GM18511 (cell line): Measurements from ENCODE around the gene MYO1A.
"Not testable (repeated sequence)": the region's sequence is repeated elsewhere in the genome, so short reads cannot be mapped to it uniquely, and the experiment has no call there.

Source experiments
- ATAC-seq: cut with Tn5 transposase; IDR thresholded peaks from one replicate; pipeline ENCODE4 v1.9.1; 2021; ENCODE audit warnings: mild to moderate bottlenecking, moderate library complexity; ENCODE audit not compliant: unreplicated experiment

MYO1A gene

GRCh38 chr12:57019983-57020719, 29.8 kb downstream of the MYO1A start:
- ATAC-seq: no peak

- ATAC-seq: no peak
Measured at GRCh38 chr12:57018906-57019305, 31.0 kb downstream of the MYO1A start.

DNA sequence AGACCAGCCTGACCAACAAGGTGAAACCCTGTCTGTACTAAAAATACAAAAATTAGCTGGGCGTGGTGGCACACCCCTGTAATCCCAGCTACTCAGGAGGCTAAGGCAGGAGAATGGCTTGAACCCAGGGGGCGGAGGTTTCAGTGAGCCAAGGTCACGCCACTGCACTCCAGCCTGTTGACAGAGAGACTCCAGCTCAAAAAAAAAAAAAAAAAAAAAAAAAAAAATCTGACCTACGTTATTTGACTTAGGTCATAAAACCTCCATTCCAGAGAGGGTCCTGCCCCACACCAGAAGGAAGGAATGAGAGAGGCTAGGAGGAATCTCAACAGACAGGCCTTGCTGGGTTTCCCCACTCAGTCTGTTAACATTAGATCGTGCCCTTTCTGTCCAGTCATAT, 31.6 kb downstream of the MYO1A start:
- ATAC-seq: not testable (repeated sequence)

- no peak for ATAC-seq
Measured at GRCh38 chr12:57016348-57016747, 33.6 kb downstream of the MYO1A start, which contains the start of gene TAC3. Gene TAC3 (minus strand): TSS chr12:57016529. CDS start chr12:57015797, 732 bp downstream.

GRCh38 chr12:57012600-57013465, 37.1 kb downstream of the MYO1A start:
- peak; percentile 85 for ATAC-seq

DNA sequence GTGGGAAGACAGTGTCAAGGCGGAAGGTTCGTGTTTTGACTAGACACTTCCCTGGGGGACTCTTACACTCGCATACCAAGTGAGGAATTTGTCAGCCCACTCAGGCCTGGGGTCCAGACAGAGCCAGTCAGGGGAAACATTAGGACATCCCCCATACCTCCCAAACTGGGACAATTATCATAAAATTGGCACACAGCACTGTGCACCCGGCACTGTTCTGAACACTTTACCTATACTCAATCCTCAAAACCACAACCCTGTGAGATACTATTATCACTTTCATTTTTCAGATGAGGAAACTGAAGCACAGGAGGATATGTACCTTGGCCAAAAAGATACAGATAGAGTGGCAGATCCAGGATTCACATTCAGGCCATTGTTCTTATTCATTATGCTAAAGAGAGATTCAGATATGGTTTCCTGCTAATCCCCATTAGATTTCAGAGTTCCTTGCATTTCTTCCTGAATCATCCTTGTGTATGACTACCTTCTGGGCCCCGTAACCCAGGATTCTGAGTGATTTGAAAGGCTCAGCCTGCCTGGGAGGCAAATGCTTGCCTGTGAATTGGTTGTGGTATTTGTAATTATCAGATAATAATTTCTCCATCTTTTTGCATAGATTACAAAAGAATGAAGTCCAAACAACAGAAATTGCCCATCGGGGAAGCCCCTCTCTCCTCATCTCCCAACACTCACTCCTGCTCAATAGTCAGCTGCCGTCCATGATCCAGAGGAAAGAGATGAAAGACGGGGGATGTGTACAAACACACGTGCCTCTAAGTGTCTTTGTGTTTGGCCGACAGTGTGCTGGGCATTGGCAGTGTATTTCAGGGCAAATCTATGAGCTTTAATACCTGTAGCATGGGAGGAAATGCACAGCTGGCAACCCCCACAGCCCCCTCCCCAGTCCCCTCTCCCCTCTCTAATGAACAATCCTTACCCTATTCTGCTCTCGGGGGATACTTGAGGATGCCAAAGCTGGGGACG, 38.2 kb downstream of the MYO1A start:
- peak; percentile 56 for ATAC-seq

DNA sequence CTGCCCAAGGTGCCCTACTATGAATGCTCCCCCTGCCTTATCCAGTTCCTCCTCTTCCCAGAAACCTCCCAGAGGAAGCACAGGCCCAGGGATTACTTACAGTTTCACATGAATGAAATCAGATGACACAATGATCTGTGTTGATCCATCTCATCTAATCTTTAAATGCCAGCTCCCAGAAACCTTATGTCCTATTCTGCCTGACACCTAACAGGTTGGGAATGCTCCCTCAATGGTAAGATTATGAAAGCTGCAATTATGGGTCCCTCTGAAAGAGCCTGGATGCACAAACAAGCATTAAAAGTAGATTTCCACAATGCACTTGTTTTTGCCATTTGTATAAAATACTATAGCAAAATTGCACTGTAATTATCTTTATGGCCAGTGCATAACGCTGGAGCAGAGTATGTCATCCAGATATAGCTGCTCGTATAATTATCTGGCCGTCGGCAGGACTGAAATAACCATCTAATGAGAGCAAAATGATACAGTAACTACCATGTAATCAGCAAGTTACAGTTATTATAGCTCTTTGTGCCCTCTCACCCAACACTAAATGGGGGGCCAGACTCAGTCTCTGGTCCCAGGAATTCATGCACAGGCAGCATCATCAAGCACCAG, 39.2 kb downstream of the MYO1A start:
- no peak for ATAC-seq

DNA sequence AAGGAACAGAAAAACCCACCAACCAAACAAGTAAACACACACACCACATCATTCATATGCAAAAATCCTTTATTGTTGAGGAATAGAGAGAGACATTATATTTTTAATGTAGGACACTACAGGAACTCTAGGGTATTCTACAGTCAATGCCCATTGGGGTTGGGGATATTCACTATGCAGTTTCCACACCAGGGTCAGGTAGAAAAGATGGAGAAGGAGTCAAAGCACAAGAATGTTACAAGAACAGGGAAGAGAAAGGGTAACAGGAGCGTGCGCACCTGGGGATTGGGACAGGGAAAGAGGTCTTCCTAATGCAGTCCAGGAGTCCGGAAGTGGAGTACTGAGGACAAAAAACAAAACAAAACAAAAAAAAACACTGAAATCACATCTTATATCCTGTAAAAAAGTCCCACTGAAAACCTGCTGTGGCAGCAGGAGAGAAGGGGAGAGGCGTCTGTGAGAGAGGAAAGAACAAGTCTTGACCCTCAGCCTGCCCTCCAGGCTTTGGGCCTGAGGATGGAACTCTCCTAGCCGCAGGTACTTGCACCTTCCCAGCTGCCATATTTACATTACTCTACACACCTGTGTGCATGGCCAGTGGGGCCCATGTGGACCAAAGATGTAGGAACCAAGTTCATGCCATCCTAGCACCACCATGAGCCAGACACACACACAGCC, 39.8 kb downstream of the MYO1A start:
- no peak for ATAC-seq

DNA sequence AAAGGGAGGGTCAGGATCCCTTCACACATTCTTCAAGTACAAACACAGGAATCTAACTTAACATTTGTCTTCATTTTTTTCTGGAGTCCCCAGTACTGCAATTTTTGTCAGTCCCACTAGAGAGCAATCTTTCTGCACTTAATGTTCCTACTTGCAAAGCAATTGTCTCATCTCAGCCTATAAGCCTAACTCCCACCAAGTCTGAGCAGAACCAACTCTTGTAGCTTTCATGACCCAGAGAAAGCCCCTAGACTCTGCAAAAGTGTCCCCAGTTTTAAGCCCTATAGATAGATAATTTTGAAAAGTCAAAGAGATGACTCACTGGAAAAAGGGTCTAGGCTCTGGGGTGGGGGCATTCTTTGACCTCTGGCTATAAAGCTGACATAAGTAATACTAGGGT, 41.8 kb downstream of the MYO1A start:
- no peak for ATAC-seq

- ATAC-seq: no peak
Measured at GRCh38 chr12:57006809-57007475, 43.0 kb downstream of the MYO1A start.

- peak; percentile 70 for ATAC-seq
Measured at GRCh38 chr12:57005980-57006808, 43.7 kb downstream of the MYO1A start, which contains the start of gene ZBTB39. Gene ZBTB39 (minus strand): TSS chr12:57006546. CDS start chr12:57004917, 1,629 bp downstream.

- ATAC-seq: no peak
Measured at GRCh38 chr12:57004651-57005050, 45.3 kb downstream of the MYO1A start.

GRCh38 chr12:57003395-57003794, 46.5 kb downstream of the MYO1A start:
- no peak for ATAC-seq

DNA sequence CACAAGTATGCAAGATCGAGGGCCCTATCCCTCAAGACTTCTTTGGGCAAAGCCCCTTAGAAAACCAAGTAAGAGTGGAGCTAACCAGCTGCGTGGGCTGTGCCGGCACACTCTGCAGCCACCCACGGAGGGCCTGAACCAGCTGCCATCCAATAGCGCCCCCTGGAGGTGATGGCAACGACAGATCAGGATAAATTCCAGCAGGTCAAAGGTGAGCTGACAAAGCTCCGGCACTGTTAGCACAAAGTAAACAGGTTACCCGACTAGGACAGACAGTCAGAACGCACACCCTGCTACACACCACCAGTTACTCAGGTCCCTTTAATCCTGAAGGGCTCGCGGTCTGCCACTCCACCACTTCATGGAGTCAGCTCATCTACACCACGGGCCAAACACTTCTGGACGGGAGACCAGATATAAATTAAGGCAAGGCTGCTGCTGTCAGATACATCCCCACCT, 48.5 kb downstream of the MYO1A start:
- no peak for ATAC-seq

DNA sequence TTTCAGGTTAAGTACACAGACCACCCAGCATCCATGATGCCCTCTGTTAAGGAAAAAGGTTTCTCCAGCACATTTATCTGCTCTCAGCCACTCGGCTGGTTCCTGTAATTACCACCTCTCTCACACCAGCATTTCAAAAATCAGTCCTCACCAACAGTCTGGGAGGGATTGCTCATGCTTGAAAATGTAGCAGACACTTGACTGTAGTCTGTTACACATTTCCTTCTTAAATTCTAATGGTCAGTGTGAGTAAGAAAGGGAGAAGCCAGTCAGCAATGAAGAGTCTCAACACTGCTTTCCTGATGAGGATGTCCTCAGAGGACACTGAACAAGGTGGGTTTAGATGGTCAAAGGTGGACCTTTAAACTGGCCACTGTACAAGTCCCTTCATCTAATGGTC, 49.5 kb downstream of the MYO1A start:
- ATAC-seq: no peak

GRCh38 chr12:56999456-56999855, 50.5 kb downstream of the MYO1A start:
- ATAC-seq: no peak

DNA sequence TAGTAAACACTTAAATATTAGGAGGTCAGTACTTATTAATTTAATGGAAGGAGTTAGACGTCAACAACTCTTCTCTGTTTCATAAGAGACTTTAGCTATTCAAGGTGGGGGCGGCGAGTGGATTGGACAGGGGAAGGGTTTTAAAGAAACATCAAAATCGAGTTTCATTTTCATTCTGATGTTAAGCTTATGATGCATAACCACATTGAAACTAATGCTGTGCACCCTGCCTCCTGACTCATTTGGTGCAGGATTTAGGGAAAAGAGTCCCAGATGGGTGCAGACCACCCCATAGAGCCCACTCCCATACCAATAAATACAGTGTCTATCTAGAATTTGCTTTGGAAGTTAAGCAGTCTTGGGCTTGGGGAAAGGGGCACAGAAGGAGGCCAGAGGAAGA, 50.9 kb downstream of the MYO1A start:
- peak; percentile 83 for ATAC-seq

- ATAC-seq: no peak
Measured at GRCh38 chr12:56998316-56998715, 51.6 kb downstream of the MYO1A start.
